ENCODE results near the gene PSMD8. TPM values are rescaled to one million over a fixed set of nuclear protein-coding genes. Genes with fewer than 3 reads are reported as not detected.
A peak's percentile ranks its signal among the peaks of the same experiment; 100 is the strongest.
"Not testable (repeated sequence)": the region's sequence is repeated elsewhere in the genome, so short reads cannot be mapped to it uniquely, and the experiment has no call there.

PSMD8 gene
- total RNA-seq, 2 donors from 2014 or later: 75.9 to 84.7 TPM

DNA sequence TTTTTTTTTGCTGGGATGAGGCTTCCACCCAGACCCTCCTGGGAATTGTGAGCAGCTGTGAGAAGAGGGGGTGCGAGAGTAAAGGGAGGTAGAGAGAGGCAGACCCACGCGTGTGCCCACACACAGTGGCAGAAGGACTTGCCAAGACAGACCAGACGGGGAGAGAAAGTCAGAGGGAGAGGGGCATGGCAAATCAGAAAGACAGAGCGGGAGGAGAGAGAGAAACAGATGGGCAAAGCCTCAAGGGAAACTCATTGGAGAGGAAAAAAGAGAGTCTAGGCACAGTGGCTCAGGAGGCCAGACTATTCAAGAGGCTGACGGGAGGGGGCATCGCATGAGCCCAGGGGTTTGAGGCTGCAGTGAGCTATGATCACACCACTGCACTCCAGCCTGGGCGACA lies 21.8 kb upstream of the PSMD8 start:
- no peak for DNase-seq
- Mint-ChIP-seq H3K27ac (no peak overlapping the region), H3K4me1 (peaks cover 6% of the 10 kb centered on the region), H3K27me3 (peaks cover 5% of the 10 kb centered on the region), H3K36me3 (ENCODE audit: low read depth) (peaks cover 2% of the 10 kb centered on the region), H3K4me3 (no peak overlapping the region)
- H3K9me3 ChIP-seq (ENCODE audit: control insufficient read depth, low read length, poor library complexity, severe bottlenecking): no peaks in the 10 kb centered on the region
- no peak for ATAC-seq

DNA sequence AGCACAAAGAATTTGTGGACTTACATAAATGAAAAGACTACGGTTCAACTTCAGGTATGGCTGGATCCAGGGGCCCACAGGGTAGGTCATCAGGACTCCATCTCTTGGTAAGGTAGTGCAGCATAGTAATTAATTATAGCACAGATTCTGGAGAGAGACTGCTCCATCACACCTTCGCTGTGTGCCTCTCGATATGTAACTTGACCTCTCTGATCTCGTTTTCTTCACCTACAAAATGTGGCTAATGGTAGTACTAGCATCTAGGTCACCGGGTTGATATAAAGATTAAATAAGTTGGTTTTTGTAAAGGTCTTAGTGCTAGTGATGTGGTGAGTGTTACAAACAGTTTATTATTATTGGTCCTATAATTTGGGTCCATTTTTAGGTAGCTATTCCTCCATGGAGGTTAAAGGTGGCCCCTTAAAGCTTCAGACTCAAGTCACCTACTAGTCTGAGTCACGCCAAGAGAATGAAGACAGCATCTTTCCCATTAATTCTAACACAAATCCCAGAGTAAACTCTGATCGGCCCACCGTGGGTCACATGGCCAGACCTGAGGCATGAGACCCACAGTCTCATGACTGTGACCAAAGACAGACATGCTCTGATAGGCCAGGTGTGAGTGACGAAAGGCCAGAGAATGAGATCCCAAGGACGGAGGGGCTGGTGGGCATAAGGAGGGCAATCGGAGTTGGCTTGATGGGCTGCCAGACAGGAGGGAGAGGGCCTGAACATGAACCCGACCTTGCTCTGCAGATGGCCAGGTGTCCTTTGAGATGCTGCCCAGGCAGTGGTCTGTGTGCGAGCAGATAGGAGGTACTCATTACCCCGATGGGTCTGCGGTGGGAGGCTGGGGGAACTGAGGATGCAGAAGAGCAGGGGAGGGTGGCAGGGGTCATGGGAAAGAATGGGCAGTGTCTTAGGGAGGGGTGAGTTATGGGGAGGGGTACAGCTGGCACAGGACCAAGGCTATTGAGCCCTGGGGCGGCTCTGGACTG lies 18.3 kb upstream of the PSMD8 start:
- no peak for ATAC-seq
- H3K4me3 Mint-ChIP-seq: no peak overlapping the region
- H3K36me3 Mint-ChIP-seq (ENCODE audit: low read depth): peaks cover 2% of the 10 kb centered on the region

DNA sequence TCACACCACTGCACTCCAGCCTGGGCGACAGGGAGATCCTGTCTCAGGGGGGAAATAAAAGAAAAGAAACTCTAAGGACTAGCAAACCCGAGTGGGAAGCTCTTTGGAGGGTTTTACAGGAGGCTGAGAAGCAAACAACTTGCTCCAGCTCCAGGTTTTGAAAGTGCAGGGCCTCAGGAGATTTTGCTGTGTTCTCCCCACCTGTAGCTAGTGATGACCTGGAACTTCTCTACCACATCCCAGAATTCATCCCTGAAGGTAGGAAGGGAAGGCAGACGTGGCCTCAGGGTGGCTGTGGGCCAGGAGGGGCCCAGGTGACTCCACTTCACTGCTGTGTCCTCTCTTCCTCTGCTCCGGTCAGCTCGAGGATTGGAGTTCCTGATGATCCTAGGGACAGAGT lies 16.3 kb upstream of the PSMD8 start:
- ATAC-seq (no peak), DNase-seq (no peak)
- Mint-ChIP-seq H3K36me3 (ENCODE audit: low read depth) (no peaks in the 10 kb centered on the region), H3K27ac (no peak overlapping the region), H3K4me1 (peaks cover 12% of the 10 kb centered on the region), H3K27me3 (peaks cover 5% of the 10 kb centered on the region), H3K4me3 (no peak overlapping the region)
- H3K9me3 ChIP-seq (ENCODE audit: control insufficient read depth, low read length, poor library complexity, severe bottlenecking): no peaks in the 10 kb centered on the region

More for the DNA sequence above, 18.3 kb upstream of the PSMD8 start:
- no peaks in the 10 kb centered on the region for H3K9me3 ChIP-seq (ENCODE audit: control insufficient read depth, low read length, poor library complexity, severe bottlenecking)
- DNase-seq: no peak
- H3K27ac Mint-ChIP-seq: peak overlapping the region; percentile 32
- H3K27me3 Mint-ChIP-seq: peaks cover 5% of the 10 kb centered on the region
- H3K4me1 Mint-ChIP-seq: peaks cover 8% of the 10 kb centered on the region

DNA sequence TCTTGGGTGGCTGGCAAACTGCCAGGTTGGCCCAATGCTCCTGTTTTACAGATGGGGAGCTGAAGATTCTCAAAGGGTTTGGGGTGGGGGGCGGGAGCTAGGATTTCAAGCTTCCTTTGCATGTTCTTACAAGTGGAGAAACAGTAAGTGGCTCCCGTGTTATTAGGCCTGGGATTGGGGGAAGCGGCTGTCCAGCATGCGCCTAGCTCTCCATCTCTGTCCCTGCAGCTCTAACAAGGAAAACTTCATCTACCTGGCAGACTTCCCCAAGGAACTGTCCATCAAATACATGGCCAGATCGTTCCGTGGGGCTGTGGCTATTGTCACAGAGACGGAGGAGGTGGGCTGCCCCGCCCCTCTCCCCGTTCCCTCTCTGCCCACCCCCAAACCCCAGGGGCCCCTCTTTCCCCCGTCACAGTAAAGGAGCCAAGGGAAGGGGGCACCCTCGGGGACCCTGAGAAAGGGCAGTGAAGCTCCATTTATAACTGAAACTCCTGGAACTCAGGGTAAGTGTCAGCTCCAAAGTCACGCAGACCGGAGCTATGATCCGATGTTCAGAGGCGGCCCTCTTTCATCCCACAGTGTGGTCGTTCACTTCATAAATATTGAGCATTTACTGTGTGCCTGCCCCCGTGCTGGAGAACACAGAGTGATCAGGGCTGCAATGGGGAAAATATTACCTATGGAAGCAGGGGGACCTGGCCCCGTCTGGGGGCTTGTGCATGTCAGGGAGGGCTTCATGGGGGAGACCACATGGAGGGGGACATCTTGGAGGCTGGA lies 14.9 kb upstream of the PSMD8 start:
- H3K9me3 ChIP-seq (ENCODE audit: control insufficient read depth, low read length, poor library complexity, severe bottlenecking): no peaks in the 10 kb centered on the region
- Mint-ChIP-seq H3K27ac (no peak overlapping the region), H3K4me1 (peaks cover 12% of the 10 kb centered on the region), H3K27me3 (peaks cover 2% of the 10 kb centered on the region), H3K36me3 (ENCODE audit: low read depth) (no peaks in the 10 kb centered on the region), H3K4me3 (peak overlapping the region; percentile 51)
- ATAC-seq (no peak), DNase-seq (no peak)

DNA sequence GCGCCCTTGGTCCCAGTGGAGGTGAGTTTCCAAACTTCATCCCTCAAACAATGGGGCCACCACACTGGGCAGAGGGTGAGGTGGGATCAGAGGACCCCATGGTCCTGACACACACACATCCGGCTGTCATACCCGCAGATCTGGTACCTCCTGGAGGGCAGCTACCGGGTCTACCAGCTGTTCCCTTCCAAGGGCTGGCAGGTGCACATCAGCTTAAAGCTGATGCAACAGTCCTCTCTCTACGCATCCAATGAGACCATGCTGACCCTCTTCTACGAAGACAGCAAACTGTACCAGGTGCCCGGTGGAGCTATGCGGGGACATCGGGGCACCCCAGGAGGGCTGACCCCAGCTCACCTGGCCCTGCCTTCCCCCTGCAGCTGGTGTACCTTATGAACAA lies 14.0 kb upstream of the PSMD8 start:
- Mint-ChIP-seq H3K4me1 (peaks cover 12% of the 10 kb centered on the region), H3K27me3 (no peaks in the 10 kb centered on the region), H3K4me3 (peak overlapping the region; percentile 87), H3K36me3 (ENCODE audit: low read depth) (no peaks in the 10 kb centered on the region), H3K27ac (peak overlapping the region; percentile 34)
- DNase-seq: no peak
- H3K9me3 ChIP-seq (ENCODE audit: control insufficient read depth, low read length, poor library complexity, severe bottlenecking): no peaks in the 10 kb centered on the region
- ATAC-seq: no peak

DNA sequence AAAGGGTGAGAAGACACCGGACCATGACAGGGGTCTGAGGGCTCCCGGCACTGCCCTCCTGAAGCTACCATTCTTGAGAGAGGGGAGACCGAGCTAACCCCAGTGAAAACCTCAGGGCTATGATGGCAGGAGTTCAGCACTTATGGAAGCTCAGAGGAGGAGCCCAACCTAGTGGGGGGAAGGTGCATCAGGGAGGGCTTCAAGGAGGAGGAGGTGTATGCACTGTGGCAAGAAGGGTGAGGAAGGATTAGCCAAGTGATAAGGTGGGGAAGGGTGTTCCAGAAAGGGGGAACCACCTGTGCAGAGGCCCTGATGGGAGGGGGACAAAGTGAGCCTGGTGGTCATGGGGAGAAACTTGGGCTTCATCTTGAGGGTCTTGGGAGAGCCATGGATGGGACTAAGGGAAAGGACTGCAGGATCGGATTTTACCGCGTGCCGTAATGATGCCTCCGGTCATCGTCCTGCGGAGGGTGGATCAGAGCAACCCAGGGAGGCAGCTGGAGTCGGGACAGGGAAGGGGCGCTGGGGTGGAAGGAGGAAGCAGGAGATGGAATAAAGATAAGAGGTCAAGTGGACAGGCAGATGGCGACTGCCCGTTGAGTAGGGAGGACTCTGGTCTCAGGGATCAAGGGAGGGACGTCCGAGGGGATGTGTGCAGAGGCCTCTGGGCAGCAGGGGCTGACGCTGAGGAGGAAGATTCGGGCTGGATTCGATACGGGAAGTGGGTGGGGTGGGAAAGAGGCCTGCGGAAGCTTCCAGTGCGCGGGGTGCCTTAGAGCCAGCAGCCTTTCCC lies 13.3 kb upstream of the PSMD8 start:
- peak overlapping the region; percentile 87 for H3K4me3 Mint-ChIP-seq
- H3K27ac Mint-ChIP-seq: peak overlapping the region; percentile 34
- no peaks in the 10 kb centered on the region for H3K9me3 ChIP-seq (ENCODE audit: control insufficient read depth, low read length, poor library complexity, severe bottlenecking)
- no peaks in the 10 kb centered on the region for H3K36me3 Mint-ChIP-seq (ENCODE audit: low read depth)
- H3K27me3 Mint-ChIP-seq: no peaks in the 10 kb centered on the region
- ATAC-seq (no peak), DNase-seq (no peak)
- H3K4me1 Mint-ChIP-seq: peaks cover 11% of the 10 kb centered on the region

DNA sequence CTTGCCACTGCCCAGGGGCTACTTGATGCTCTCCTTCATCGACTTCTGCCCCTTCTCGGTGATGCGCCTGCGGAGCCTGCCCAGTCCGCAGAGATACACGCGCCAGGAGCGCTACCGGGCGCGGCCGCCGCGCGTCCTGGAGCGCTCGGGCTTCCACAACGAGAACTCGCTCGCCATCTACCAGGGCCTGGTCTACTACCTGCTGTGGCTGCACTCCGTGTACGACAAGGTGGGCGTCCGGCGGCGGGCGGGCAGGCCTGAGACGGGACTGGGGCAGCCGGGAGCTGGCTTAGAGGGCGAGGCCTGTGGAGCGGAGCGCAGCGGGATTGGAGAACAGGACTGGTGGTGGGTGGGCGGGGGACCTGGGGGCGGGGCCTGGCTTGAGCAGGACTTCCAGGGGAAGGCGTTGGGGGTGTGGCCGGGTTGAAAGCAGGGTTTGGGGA lies 12.7 kb upstream of the PSMD8 start:
- DNase-seq (peak; percentile 20 to 58 (median 58)), ATAC-seq (peak; percentile 81)
- H3K27me3 Mint-ChIP-seq: no peaks in the 10 kb centered on the region
- no peaks in the 10 kb centered on the region for H3K9me3 ChIP-seq (ENCODE audit: control insufficient read depth, low read length, poor library complexity, severe bottlenecking)
- peaks cover 8% of the 10 kb centered on the region for H3K4me1 Mint-ChIP-seq
- H3K36me3 Mint-ChIP-seq (ENCODE audit: low read depth): no peaks in the 10 kb centered on the region
- peak overlapping the region; percentile 87 for H3K4me3 Mint-ChIP-seq
- no peak overlapping the region for H3K27ac Mint-ChIP-seq

DNA sequence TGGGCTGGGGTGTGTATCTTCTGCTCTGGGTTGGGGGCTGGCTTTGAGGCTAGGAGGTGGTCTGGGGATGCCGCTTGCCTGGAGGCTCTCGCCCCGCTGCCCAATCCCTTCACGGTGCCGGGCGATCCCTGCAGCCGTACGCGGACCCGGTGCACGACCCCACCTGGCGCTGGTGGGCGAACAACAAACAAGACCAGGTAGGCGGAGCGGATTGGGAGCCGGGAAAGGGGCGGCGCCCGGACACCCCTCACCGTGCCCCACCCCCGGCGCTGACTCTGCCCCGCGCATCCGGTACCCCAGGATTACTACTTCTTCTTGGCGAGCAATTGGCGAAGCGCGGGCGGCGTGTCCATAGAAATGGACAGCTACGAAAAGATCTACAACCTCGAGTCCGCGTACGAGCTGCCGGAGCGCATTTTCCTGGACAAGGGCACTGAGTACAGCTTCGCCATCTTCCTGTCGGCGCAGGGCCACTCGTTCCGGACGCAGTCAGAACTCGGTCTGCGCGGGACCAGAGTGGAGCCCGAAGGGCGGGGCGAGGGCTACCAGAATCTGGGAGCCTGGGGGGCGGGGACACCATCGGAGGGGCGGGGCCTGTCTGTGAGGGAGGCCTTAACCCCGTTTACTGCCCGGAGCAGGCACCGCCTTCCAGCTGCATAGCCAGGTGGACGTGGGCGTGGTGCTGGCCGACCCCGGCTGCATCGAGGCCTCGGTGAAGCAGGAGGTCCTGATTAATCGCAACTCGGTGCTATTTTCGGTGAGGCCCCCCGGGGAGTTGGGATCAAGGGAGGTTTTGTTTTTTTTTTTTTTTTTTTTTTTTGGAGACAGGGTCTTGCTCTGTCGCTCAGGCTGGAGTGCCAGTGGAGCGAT lies 12.1 kb upstream of the PSMD8 start:
- Mint-ChIP-seq H3K4me1 (peaks cover 6% of the 10 kb centered on the region), H3K4me3 (peak overlapping the region; percentile 87), H3K27ac (no peak overlapping the region), H3K36me3 (ENCODE audit: low read depth) (no peaks in the 10 kb centered on the region), H3K27me3 (no peaks in the 10 kb centered on the region)
- H3K9me3 ChIP-seq (ENCODE audit: control insufficient read depth, low read length, poor library complexity, severe bottlenecking): no peaks in the 10 kb centered on the region
- peak; percentile 61 for ATAC-seq
- DNase-seq: peak; percentile 29 to 60 (median 59)

DNA sequence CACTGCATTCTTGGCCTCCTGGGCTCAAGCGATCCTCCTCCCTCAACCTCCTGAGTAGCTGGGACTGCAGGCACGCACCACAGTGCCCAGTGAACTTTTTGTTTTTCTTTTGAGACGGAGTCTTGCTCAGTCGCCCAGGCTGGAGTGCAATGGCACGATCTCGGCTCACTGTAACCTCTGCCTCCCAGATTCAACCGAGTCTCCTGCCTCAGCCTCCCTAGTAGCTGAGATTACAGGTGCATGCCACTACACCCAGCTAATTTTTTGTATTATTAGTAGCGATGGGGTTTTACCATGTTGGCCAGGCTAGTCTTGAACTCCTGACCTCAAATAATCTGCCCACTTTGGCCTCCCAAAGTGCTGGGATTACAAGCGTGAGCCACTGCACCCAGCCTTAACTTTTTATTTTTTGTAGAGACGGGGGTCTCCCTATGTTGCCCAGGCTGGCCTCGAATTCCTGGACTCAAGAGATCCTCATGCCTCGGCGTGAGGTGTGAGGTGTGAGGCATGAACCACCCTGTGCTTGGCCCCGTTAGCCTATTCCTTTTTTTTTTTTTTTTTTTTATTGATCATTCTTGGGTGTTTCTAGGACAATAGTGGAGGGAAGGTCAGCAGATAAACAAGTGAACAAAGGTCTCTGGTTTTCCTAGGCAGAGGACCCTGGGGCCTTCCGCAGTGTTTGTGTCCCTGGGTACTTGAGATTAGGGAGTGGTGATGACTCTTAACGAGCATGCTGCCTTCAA lies 11.3 kb upstream of the PSMD8 start:
- peak overlapping the region; percentile 87 for H3K4me3 Mint-ChIP-seq
- H3K36me3 Mint-ChIP-seq (ENCODE audit: low read depth); DNase-seq; H3K27me3 Mint-ChIP-seq; H3K27ac Mint-ChIP-seq; H3K4me1 Mint-ChIP-seq; H3K9me3 ChIP-seq (ENCODE audit: control insufficient read depth, low read length, poor library complexity, severe bottlenecking); ATAC-seq: not testable (repeated sequence)

DNA sequence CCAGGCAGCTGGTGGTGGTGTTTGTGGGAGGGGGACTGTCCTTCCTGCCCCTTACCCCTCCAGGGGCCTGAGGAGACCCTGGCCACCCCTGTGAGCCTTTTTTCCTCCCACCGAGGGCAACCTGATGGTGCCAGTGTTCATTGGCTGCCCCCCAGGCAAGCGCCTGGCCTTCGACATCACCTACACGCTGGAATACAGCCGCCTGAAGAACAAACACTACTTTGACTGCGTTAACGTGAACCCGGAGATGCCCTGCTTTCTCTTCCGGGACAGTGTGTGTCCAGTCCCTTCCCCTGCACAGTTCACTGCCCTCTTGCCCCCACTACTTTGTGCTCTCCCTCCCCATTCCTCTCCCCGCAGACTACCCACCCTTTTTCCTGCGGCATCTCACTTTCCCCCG lies 7.3 kb upstream of the PSMD8 start:
- Mint-ChIP-seq H3K4me3 (no peak overlapping the region), H3K27ac (no peak overlapping the region), H3K4me1 (no peaks in the 10 kb centered on the region), H3K36me3 (ENCODE audit: low read depth) (peaks cover 5% of the 10 kb centered on the region), H3K27me3 (peaks cover 16% of the 10 kb centered on the region)
- no peak for DNase-seq
- no peak for ATAC-seq
- H3K9me3 ChIP-seq (ENCODE audit: control insufficient read depth, low read length, poor library complexity, severe bottlenecking): no peaks in the 10 kb centered on the region

DNA sequence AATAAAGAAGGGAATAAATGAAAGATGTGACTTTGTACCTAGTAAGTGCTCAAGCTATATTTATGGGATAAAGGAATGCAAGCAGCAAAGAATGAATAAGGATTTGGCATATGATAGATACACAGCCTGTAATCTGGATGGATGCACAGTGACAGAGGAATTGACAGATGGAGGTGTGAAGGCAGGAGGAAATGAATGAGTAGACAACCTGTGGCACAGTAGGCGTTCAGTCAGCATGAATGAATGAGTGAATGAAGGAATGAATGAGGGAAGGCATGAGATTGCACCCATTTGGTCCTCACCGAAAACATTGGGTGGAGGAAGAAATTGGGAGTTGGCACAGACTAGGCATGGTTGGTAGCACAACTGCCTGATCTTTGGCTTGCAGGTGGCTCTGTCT lies 4.8 kb upstream of the PSMD8 start:
- H3K4me3 Mint-ChIP-seq: no peak overlapping the region
- no peak for DNase-seq
- H3K4me1 Mint-ChIP-seq: peaks cover 3% of the 10 kb centered on the region
- no peak overlapping the region for H3K27ac Mint-ChIP-seq
- no peak for ATAC-seq
- peaks cover 16% of the 10 kb centered on the region for H3K27me3 Mint-ChIP-seq
- H3K36me3 Mint-ChIP-seq (ENCODE audit: low read depth): peaks cover 6% of the 10 kb centered on the region
- no peaks in the 10 kb centered on the region for H3K9me3 ChIP-seq (ENCODE audit: control insufficient read depth, low read length, poor library complexity, severe bottlenecking)

Measured in T-helper 17 cell (primary cell).